Measurements from ENCODE around the gene NTNG1. TPM values are rescaled to one million over a fixed set of nuclear protein-coding genes. Genes with fewer than 3 reads are reported as not detected.

Gene NTNG1
- total RNA-seq, 1 donor from 2014 or later = 0.79 TPM

GRCh38 chr1:107254306-107254705 lies 113.5 kb downstream of the NTNG1 start:
- H3K9me3 Mint-ChIP-seq = no peaks in the 10 kb centered on the region
- H3K27me3 Mint-ChIP-seq (ENCODE audit: insufficient read depth, low read depth) = no peaks in the 10 kb centered on the region
- no peak overlapping the region for H3K27ac Mint-ChIP-seq
- Histone ChIP-seq H3K79me2 (ENCODE audit: low read depth) (no peaks in the 10 kb centered on the region), H3F3A (ENCODE audit: low read depth) (no peaks in the 10 kb centered on the region), H3K36me3 (no peaks in the 10 kb centered on the region), H3K4me3 (no peak overlapping the region), H3K9ac (no peak overlapping the region), H3K4me1 (peaks cover 13% of the 10 kb centered on the region), H2AFZ (replicated peaks) (peak overlapping the region; percentile 74), H4K20me1 (ENCODE audit: low read depth) (no peaks in the 10 kb centered on the region), H3K4me2 (peak overlapping the region; percentile 27), H3K27me3 (no peaks in the 10 kb centered on the region), H3K9me3 (ENCODE audit: low read depth) (no peaks in the 10 kb centered on the region), H3K27ac (no peak overlapping the region)
- DNase-seq (ENCODE audit: low spot score) = peak; percentile 55
- TF ChIP-seq CTCF (IDR thresholded peaks at IDR 0.05) (no peak), EZH2phosphoT487 (IDR thresholded peaks at IDR 0.05) (no peak), EZH2 (IDR thresholded peaks at IDR 0.05) (no peak)
- H3K4me1 Mint-ChIP-seq = peaks cover 14% of the 10 kb centered on the region
- no peak overlapping the region for H3K4me3 Mint-ChIP-seq
- no peaks in the 10 kb centered on the region for H3K36me3 Mint-ChIP-seq

- H3K4me1 Mint-ChIP-seq = peaks cover 12% of the 10 kb centered on the region
- H3K4me3 Mint-ChIP-seq = no peak overlapping the region
These were observed 114.6 kb downstream of the NTNG1 start for GRCh38 chr1:107255469-107255868.

GRCh38 chr1:107262467-107263286 lies 121.8 kb downstream of the NTNG1 start:
- DNase-seq (ENCODE audit: low spot score) = no peak
- TF ChIP-seq CTCF (IDR thresholded peaks at IDR 0.05) = no peak
- Histone ChIP-seq H3K4me3 (no peak overlapping the region), H3F3A (ENCODE audit: low read depth) (no peaks in the 10 kb centered on the region), H3K4me1 (no peaks in the 10 kb centered on the region), H4K20me1 (ENCODE audit: low read depth) (no peaks in the 10 kb centered on the region), H3K27ac (no peak overlapping the region), H3K36me3 (no peaks in the 10 kb centered on the region), H3K79me2 (ENCODE audit: low read depth) (no peaks in the 10 kb centered on the region), H3K4me2 (no peak overlapping the region), H3K27me3 (no peaks in the 10 kb centered on the region), H2AFZ (replicated peaks) (no peak overlapping the region), H3K9ac (no peak overlapping the region), H3K9me3 (ENCODE audit: low read depth) (no peaks in the 10 kb centered on the region)
- Mint-ChIP-seq H3K9me3 (no peaks in the 10 kb centered on the region), H3K4me1 (no peaks in the 10 kb centered on the region), H3K4me3 (no peak overlapping the region), H3K27me3 (ENCODE audit: insufficient read depth, low read depth) (peaks cover 2% of the 10 kb centered on the region), H3K36me3 (peaks cover 2% of the 10 kb centered on the region), H3K27ac (no peak overlapping the region)

More at GRCh38 chr1:107255469-107255868, 114.6 kb downstream of the NTNG1 start:
- no peak for DNase-seq (ENCODE audit: low spot score)
- no peaks in the 10 kb centered on the region for H3F3A ChIP-seq (ENCODE audit: low read depth)
- no peak overlapping the region for H3K9ac ChIP-seq
- no peaks in the 10 kb centered on the region for H3K36me3 Mint-ChIP-seq
- no peaks in the 10 kb centered on the region for H3K27me3 Mint-ChIP-seq (ENCODE audit: insufficient read depth, low read depth)
- H3K27me3 ChIP-seq = no peaks in the 10 kb centered on the region
- no peak overlapping the region for H3K27ac ChIP-seq
- no peak overlapping the region for H3K4me2 ChIP-seq
- no peaks in the 10 kb centered on the region for H3K79me2 ChIP-seq (ENCODE audit: low read depth)
- no peak for TF ChIP-seq CTCF (IDR thresholded peaks at IDR 0.05)
- H3K4me3 ChIP-seq = no peak overlapping the region
- peaks cover 13% of the 10 kb centered on the region for H3K4me1 ChIP-seq
- no peaks in the 10 kb centered on the region for H3K36me3 ChIP-seq
- no peak overlapping the region for H2AFZ ChIP-seq (replicated peaks)
- no peaks in the 10 kb centered on the region for H3K9me3 ChIP-seq (ENCODE audit: low read depth)
- H4K20me1 ChIP-seq (ENCODE audit: low read depth) = no peaks in the 10 kb centered on the region
- no peaks in the 10 kb centered on the region for H3K9me3 Mint-ChIP-seq
- no peak overlapping the region for H3K27ac Mint-ChIP-seq

Measured in neural progenitor cell (in vitro differentiated cells).